Heart right ventricle (tissue), 16 donors: ENCODE results near the gene BPIFB4. TPM values are rescaled to one million over a fixed set of nuclear protein-coding genes. Genes with fewer than 3 reads are reported as not detected.

Experiments used
- ATAC-seq, 8 donors: fragments of 200-7000 bp; cut with Tn5 transposase; one replicate each; pipeline ENCODE4 v1.9.1; 2020; ENCODE audit warnings: mild to moderate bottlenecking in 8 of 8, moderate library complexity in 8 of 8, moderate number of reproducible peaks in 1 of 8
- DNase-seq, 2 donors: peaks; one replicate each; pipeline ENCODE4 v3.0.0-alpha.2; 2020
- H3K27ac ChIP-seq, 10 donors: fragments of 200-600 bp; sonication (generic) in 2 of 10; one replicate each; pipeline versions ENCODE4 v1.5.0 to v1.8.0; 2020 to 2022; ENCODE audit warnings: mild to moderate bottlenecking in 3 of 10
- H3K27me3 ChIP-seq, 7 donors: fragments of 200-600 bp; one replicate each; pipeline ENCODE4 v1.8.0; 2021 to 2022; ENCODE audit warnings: mild to moderate bottlenecking in 2 of 7
- H3K36me3 ChIP-seq, 9 donors: fragments of 200-600 bp; sonication (generic) in 1 of 9; one replicate each; pipeline versions ENCODE4 v1.5.0 to v1.8.0; 2020 to 2022; ENCODE audit warnings: mild to moderate bottlenecking in 2 of 9
- H3K4me1 ChIP-seq, 9 donors: fragments of 200-600 bp; sonication (generic) in 1 of 9; one replicate each; pipeline versions ENCODE4 v1.5.0 to v1.8.0; 2020 to 2022; ENCODE audit warnings: mild to moderate bottlenecking in 4 of 9
- H3K4me3 ChIP-seq, 10 donors: fragments of 200-600 bp; sonication (generic) in 2 of 10; one replicate each; pipeline versions ENCODE4 v1.5.0 to v1.8.0; 2020 to 2022; ENCODE audit warnings: mild to moderate bottlenecking in 7 of 10, moderate library complexity in 2 of 10
- H3K9me3 ChIP-seq, 11 donors: fragments of 200-600 bp in 10 of 11; sonication (generic) in 2 of 11; one replicate each; pipeline versions ENCODE4 v1.5.0 to v1.8.0; 2013 to 2022; ENCODE audit warnings: mild to moderate bottlenecking in 2 of 11, control low read depth in 1 of 11, moderate library complexity in 1 of 11
- WGBS, 2 donors: extraction: QIAGEN DNeasy Blood & Tissue Kit; methylation state at CpG; one replicate each; pipeline ENCODE4 v1.1.7; 2013; ENCODE audit warnings: inconsistent platforms in 1 of 2; 5-methylcytosine and 5-hydroxymethylcytosine counted together
- intact Hi-C, 10 donors: fragments of 100-400 bp; cut with DNase I; formaldehyde crosslinking; loops; one replicate each; pipeline versions ENCODE4 v1.11.1 to v1.14.2; 2022
- polyA plus RNA-seq, 2 donors: library from polyadenylated mRNA; stranded (reverse); fragments of 200-250 nt; gene quantifications; one replicate each; pipeline ENCODE4 v1.2.3, GENCODE V29; 2013
- total RNA-seq, 10 donors: library from RNA; stranded (reverse); fragmentation: NEBNext Ultra II Directional in 3 of 10; extraction: Animal tissue kit (Norgen Biotek cat#: 25700) in 3 of 10; gene quantifications; one replicate each; pipeline versions ENCODE4 v1.2.1 to v1.2.4, GENCODE V29; 2021 to 2023
- TF ChIP-seq, protein P1 (sequence below), 9 donors: fragments of 200-600 bp; sonication (generic) in 2 of 9; IDR thresholded peaks; one replicate each; pipeline versions ENCODE4 v1.5.0 to v1.8.0; 2021 to 2022; ENCODE audit warnings: antibody characterized with exemption in 9 of 9, mild to moderate bottlenecking in 5 of 9, moderate library complexity in 1 of 9
- donor health status: Arrhythmogenic right ventricular cardiomyopathy.
- donor health status: ischemic (EF 13 %, LVEDD 7.1; RV severe dilation, severe dysfunction).
- donor health status: healthy with polysubstance abuse.
- donor health status: DM: no; HTN: yes; CAD: no.
- donor health status: DM: no; HTN: no; CAD: no.
- donor health status: ischemic (EF 25% LVEDD 6.9; RV normal size, moderate dysfunction).
- donor health status: ischemic (EF 25% LVEDD 5.7; RV mildly dilated, moderate dysfunction).
- donor health status: healthy.
- donor health status: DM: yes; HTN: yes; CAD: no.
- donor health status: Ischemic cardiomyopathy.
- donor health status: ischemic (EF 35%, LVEDD 5.7; RV mildly dilated, moderate dysfunction).
- donor health status: nonischemic (EF 11% LVEDD 7.7; RV severe dilation, severe dysfunction).
- donor health status: DM: yes; HTN: yes; CAD: no.
- donor health status: PGD.
- donor health status: ischemic (EF 29% LVEDD 5.4; RV normal size, mild dysfunction).
- donor health status: nonischemic (EF 23%, LVEDD 6.1; RV moderate dilation, normal function).

The BPIFB4 gene
- total and polyA plus RNA-seq, 12 donors: not detected

DNA sequence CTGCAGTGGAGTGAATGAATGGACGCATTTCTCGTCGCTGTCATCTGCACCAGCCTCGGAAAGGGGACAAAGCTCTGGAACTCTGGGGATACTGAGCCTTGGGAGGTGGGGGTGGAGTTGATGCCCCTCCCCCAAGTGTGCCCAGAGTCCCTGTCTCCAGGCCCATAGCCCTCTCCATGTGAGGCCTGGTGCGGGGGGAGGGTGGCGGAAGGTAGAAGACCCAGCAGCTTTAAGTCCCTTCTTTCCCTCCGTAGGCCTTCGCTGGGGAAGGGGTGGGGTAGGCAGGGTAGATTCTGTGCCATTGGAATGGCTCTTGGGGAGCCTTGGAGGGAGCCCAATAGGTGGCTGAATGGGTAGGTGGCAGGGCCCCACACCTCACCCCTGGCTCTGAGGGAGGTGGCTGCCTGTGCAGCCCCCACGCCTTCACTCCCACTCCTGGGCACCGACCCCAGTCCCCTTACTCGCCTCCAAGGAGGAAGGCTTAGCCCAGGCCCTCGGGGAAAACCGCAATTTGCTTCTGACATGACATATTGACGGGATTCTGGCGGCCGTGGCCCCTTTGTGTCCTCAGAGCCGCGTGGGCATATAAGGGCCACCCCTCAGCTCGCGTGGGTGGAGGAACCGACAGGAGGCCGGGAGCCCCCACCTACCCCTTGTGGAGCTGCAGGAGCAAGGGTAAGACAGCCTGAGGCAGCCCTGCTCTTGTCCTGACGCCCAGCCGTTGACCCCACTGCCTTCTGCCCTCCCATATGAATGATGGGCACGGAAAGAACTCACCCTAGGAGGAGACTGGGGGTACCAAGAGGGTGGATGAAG lies 25.9 kb upstream of the BPIFB4 start, which contains the start of gene BPIFB3:
Gene BPIFB3, plus strand, starts transcription at position 613 of the 816 bp plus-strand sequence. CDS start 1,533 bp downstream, outside the sequence.
- Histone ChIP-seq H3K27ac (no peak within 1 kb of the TSS), H3K9me3 (no peaks in the 10 kb centered on the region), H3K4me3 (no peak within 1 kb of the TSS), H3K27me3 (peaks cover 0 to 20% (median 0%) of the 10 kb centered on the region in 7 donors), H3K4me1 (no peaks in the 10 kb centered on the region), H3K36me3 (no peaks in the 10 kb centered on the region)
- ATAC-seq (no peak), DNase-seq (no peak)
- intact Hi-C loops: loop anchor here in 1 of 10 donors (10.0 kb wide), 1 partner anchor 669 kb away; no protein-coding TSS in a partner anchor
- TF ChIP-seq, protein P1, sequence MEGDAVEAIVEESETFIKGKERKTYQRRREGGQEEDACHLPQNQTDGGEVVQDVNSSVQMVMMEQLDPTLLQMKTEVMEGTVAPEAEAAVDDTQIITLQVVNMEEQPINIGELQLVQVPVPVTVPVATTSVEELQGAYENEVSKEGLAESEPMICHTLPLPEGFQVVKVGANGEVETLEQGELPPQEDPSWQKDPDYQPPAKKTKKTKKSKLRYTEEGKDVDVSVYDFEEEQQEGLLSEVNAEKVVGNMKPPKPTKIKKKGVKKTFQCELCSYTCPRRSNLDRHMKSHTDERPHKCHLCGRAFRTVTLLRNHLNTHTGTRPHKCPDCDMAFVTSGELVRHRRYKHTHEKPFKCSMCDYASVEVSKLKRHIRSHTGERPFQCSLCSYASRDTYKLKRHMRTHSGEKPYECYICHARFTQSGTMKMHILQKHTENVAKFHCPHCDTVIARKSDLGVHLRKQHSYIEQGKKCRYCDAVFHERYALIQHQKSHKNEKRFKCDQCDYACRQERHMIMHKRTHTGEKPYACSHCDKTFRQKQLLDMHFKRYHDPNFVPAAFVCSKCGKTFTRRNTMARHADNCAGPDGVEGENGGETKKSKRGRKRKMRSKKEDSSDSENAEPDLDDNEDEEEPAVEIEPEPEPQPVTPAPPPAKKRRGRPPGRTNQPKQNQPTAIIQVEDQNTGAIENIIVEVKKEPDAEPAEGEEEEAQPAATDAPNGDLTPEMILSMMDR (IDR thresholded peaks at IDR 0.05): no peak
- 80 to 82% methylated on average over 25 of the region's 25 CpGs for WGBS, 2 donors

DNA sequence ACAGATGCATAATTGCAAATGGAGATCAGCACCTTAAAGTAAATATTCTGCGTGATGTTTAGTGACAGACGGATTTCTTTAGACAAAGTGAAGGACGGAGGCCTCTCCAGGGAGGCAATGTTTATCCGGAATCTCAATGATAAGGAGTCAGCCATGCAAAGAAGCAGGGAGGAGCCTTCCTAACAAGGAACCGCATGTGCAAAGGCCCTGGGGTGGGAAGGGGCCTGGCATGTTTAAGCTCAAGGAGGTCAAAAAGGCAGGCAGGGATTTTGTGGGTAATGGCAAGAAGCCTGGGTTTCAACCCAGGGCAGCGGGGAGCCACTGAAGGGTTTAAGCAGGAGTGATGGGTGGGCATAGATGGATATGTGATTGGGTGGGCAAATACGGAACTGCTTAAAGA lies 25.1 kb upstream of the BPIFB4 start:
- intact Hi-C loops: loop anchor here in 1 of 10 donors (10.0 kb wide), 1 partner anchor 670 kb away; no protein-coding TSS in a partner anchor
- H3K27ac ChIP-seq: no peak overlapping the region
- H3K9me3 ChIP-seq: no peaks in the 10 kb centered on the region
- H3K4me1 ChIP-seq: no peaks in the 10 kb centered on the region
- 69 to 79% methylated on average over 7 of the region's 7 CpGs for WGBS, 2 donors
- DNase-seq (no peak), ATAC-seq (no peak)
- TF ChIP-seq, protein P1 (IDR thresholded peaks at IDR 0.05): no peak
- H3K4me3 ChIP-seq: no peak overlapping the region
- H3K27me3 ChIP-seq: peaks cover 0 to 20% (median 0%) of the 10 kb centered on the region in 7 donors
- H3K36me3 ChIP-seq: no peaks in the 10 kb centered on the region

DNA sequence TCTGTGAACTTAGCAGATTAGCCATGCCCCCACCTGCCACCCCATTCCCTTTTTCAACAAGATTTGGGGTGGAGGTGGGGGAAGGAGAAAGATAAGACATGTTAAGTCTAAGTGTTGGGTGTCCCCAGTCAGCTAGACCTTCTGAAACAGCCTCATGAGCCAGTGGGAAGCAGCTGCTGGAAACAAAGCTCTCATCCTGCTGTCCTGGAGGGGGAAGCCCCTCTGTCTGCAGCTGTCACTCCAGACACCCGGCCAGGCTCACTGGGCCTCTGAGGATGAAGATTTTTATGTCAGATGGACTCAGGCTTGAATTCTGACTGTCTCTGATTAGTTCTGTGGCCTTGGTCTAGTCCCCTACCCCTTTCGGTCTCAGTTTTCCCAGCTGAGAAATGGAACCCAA lies 24.7 kb upstream of the BPIFB4 start:
- intact Hi-C loops: loop anchor here in 1 of 10 donors (10.0 kb wide), 1 partner anchor 670 kb away; no protein-coding TSS in a partner anchor
- ATAC-seq (no peak), DNase-seq (no peak)
- TF ChIP-seq, protein P1 (IDR thresholded peaks at IDR 0.05): no peak
- Histone ChIP-seq H3K9me3 (no peaks in the 10 kb centered on the region), H3K27ac (no peak overlapping the region), H3K4me3 (no peak overlapping the region), H3K27me3 (peaks cover 0 to 20% (median 0%) of the 10 kb centered on the region in 7 donors), H3K36me3 (no peaks in the 10 kb centered on the region), H3K4me1 (no peaks in the 10 kb centered on the region)
- 76 to 82% methylated on average over 2 of the region's 2 CpGs for WGBS, 2 donors

DNA sequence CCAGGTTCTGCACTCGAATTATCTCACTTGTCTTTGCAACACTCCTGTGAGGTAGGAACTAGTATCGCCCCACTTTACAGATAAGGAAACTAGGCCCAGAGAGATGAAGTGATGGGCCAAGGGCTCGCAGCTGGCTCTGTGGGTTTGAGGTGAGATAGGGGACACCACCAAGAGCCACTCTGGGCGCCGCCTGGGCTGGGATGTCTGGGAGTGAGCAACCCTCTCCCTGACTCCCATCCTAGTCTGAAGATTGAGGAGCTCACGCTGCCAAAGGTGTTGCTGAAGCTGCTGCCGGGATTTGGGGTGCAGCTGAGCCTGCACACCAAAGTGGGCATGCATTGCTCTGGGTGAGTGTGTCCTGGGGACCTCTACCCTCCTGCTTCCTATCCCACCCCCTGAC lies 20.3 kb upstream of the BPIFB4 start:
- Histone ChIP-seq H3K9me3 (no peaks in the 10 kb centered on the region), H3K27me3 (peaks cover 0 to 11% (median 0%) of the 10 kb centered on the region in 7 donors), H3K4me3 (no peak overlapping the region), H3K4me1 (no peaks in the 10 kb centered on the region), H3K27ac (no peak overlapping the region), H3K36me3 (no peaks in the 10 kb centered on the region)
- 70 to 81% methylated on average over 7 of the region's 7 CpGs for WGBS, 2 donors
- DNase-seq (no peak), ATAC-seq (no peak)
- TF ChIP-seq, protein P1 (IDR thresholded peaks at IDR 0.05): no peak
- intact Hi-C loops: loop anchor here in 1 of 10 donors (10.0 kb wide), 1 partner anchor 674 kb away; no protein-coding TSS in a partner anchor
